Left cardiac atrium (tissue), 4 donors: ENCODE data around the gene SLC9A5. TPM values are rescaled to one million over a fixed set of nuclear protein-coding genes. Genes with fewer than 3 reads are reported as not detected.

Source experiments
- ATAC-seq, 2 donors: fragments of 200-7000 bp; cut with Tn5 transposase; one replicate each; pipeline ENCODE4 v1.9.1; 2020; ENCODE audit warnings: mild to moderate bottlenecking in 2 of 2, moderate library complexity in 2 of 2
- DNase-seq: peaks from one replicate; pipeline ENCODE4 v3.0.0-alpha.2; 2020
- intact Hi-C, 2 donors: fragments of 100-400 bp; cut with DNase I; formaldehyde crosslinking; loops; one replicate each; pipeline versions ENCODE4 v1.14.1 to v1.15.1; 2022 to 2023
- total RNA-seq, 2 donors: library from RNA; stranded (reverse); fragmentation: NEBNext Ultra II Directional; extraction: Animal tissue kit (Norgen Biotek cat#: 25700); gene quantifications; one replicate each; pipeline ENCODE4 v1.2.1, GENCODE V29; 2021
- donor health status: DM: no; HTN: yes; CAD: no.
- donor health status: DM: no; HTN: yes; CAD: no; lungs with severe emphysema.
- donor health status: DM: yes; HTN: yes; CAD: no.
- donor health status: Dilated cardiomyopathy.

Gene SLC9A5
- total RNA-seq, 2 donors from 2014 or later = 1.3 to 1.5 TPM

DNA sequence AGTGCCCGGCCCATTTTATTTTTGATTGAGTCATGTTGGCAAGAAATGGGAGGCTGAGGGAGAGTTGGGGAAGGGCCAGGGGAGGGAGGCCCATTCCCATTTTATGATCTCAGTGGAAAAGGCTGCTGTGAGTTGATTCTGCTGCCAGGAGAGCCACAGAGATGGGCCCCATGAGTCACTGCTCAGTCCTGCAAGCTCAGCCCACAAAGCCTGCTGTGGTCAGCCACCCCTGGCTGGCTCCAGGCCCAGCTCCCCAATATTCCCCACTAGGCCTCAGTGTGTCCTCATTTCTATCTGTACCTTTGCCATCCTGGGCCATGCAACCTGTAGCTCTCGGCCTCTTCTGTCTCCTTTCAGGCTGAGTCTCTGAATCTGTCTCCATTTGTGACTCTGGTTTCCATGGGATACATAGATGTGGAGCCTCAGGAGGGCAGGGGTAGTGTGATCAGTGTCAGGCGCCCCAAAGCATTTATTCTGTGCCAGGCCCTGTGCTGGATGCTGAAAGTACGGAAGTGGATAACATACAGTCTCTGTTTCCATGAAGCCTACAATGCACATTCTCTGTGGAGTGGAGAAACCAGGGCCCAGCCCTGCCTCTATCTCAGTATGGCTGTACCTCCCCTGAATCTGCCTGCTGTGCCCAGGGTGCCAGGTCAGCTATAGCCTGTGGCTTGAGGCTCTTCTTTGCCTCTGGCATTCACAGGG is 28.7 kb downstream of the SLC9A5 start:
- ATAC-seq (peak; percentile 35 to 88), DNase-seq (peak; percentile 67)
- intact Hi-C loops = no loop called here

DNA sequence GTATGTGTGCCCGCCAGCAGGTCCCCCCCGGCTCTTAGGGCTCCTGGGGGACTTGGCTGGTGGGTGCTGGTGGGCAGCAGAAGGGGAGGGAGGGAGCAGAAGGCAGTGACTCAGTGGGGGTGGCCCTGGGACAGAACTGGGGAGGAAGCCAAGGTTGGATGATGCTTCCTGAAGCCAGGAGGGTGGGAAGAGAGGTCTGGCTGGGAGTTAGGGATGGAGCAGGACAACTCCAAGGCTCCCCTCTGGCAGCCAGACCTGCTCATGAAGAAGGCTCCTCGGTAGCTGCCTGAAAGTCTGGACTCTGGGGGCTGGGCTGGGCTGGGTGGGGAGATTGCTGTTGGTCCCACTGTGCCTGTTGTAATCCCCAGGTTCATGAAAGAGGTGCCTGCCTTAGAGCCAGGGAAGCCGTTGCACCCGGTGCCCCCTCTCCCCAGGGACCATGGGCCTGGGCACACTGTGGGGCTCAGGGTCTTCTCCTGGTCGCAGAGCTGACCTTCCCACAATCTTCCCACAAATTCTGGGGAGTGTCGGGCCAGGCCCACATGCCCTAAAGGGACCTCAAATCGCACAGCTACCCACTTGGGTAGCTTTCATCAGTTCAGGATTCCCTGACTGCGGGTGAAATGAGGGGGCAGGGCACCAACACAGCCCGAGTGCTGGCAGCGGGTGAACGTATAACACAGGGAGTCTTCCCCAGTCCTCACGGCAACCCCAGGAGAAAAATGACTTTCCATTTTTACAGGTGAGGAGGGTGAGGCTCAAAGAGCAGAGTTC is 29.4 kb downstream of the SLC9A5 start:
- no peak for DNase-seq
- intact Hi-C loops = no loop called here
- ATAC-seq = peak in 1 of 2 donors; percentile 74

DNA sequence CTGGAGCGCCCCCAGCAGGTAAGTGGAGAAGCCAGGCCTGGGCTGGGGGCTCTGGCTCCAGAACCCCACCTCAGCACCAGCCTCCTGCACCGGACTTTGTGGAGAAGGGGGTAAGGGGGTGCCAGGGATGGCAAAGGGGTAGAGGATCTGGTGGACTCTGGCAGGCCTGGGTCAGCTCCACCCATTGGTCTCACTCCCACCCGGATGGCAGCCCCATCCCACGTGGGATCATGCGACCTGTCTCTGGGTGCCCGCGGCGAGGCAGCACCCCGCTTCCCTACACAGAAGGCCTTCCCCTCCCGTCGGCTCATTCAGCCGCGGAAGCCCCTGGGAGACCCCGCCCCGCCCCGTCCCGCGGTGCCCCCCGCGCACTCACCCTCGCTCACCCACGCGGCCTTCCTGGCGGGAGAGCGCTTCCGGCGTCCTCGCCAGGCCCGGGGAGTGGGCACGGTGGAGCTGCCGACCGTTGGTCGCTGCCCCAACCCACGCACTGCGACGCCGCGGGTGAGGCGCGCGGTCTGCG is 30.1 kb downstream of the SLC9A5 start:
- peak; percentile 54 for DNase-seq
- ATAC-seq = peak; percentile 4 to 40
- intact Hi-C loops = no loop called here

DNA sequence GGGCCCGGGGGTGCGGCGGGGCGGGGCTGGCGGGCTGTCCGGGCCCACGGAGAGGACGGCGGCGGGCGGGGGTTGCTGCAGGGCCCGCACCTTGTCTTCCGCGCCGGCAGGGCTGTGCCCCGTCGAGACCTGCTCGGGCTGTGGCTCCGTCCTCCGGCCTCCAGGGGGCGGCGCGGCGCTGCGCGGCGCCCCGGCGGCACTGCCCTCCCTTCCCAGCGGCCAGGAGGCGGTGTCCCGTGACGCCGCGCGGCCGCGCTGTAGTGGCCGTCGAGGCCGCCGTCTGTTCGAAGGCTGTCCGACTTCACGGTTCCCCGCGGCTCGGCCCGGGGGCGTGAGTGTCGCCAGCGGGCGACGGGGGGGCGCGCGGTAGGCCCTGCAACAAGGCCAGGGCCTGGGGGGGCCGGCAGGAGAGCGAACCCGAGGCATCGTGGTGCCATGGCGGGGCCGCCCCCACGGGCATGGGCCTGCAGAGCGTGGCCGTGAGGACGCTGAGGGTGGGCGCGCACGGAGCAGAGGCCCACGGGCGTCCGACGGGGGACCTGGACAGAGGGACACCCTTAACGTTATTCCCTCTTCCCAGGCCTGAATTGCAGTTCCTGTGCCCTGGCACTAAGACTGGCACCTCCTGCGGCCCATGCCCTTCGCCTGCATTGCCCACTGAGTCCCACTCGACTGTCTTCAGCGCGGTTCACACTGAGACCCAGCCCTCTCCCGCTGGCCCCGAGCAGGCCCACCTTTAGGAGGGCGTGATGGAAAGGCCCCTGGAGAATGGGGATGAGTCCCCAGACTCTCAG is 30.7 kb downstream of the SLC9A5 start, which contains the start of gene PLEKHG4:
TSS of gene PLEKHG4 (plus strand) at position 237 of the 794 bp plus-strand sequence. CDS start at position 750, 513 bp downstream.
- DNase-seq = peak; percentile 79
- intact Hi-C loops = no loop called here
- peak; percentile 80 to 92 for ATAC-seq

DNA sequence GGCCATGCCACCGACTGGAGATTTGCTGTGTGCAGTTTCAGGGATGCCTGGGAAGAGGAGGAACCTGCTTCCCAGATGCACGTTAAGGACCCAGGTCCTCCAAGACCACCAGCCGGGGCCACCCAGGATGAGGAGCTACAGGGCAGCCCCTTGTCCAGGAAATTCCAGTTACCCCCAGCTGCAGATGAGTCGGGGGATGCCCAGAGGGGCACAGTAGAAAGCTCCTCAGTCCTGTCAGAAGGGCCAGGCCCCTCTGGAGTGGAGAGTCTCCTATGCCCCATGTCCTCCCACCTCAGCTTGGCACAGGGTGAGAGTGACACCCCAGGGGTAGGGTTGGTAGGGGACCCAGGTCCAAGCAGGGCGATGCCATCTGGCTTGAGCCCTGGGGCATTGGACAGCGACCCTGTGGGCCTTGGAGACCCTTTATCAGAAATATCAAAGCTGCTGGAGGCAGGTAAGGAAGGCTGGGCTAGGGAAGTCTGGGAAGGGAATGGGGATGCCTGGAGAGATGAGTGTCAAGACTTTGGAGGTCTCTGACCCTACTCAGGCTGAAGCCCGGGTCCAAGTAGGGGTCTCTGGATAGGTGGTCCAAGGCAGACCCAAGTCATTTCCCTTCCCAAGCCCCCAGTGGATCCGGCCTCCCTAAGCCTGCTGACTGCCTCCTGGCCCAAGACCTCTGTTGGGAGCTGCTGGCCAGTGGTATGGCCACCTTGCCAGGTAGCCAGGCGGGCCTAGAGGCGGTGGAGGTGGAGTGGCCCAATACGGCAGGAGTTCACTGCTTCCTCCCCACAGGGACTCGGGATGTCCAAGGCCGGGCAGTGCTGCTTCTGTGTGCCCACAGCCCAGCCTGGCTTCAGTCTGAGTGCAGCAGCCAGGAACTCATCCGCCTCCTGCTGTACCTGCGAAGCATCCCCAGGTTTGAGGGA is 31.6 kb downstream of the SLC9A5 start:
- intact Hi-C loops = no loop called here
- ATAC-seq = no peak
- no peak for DNase-seq

DNA sequence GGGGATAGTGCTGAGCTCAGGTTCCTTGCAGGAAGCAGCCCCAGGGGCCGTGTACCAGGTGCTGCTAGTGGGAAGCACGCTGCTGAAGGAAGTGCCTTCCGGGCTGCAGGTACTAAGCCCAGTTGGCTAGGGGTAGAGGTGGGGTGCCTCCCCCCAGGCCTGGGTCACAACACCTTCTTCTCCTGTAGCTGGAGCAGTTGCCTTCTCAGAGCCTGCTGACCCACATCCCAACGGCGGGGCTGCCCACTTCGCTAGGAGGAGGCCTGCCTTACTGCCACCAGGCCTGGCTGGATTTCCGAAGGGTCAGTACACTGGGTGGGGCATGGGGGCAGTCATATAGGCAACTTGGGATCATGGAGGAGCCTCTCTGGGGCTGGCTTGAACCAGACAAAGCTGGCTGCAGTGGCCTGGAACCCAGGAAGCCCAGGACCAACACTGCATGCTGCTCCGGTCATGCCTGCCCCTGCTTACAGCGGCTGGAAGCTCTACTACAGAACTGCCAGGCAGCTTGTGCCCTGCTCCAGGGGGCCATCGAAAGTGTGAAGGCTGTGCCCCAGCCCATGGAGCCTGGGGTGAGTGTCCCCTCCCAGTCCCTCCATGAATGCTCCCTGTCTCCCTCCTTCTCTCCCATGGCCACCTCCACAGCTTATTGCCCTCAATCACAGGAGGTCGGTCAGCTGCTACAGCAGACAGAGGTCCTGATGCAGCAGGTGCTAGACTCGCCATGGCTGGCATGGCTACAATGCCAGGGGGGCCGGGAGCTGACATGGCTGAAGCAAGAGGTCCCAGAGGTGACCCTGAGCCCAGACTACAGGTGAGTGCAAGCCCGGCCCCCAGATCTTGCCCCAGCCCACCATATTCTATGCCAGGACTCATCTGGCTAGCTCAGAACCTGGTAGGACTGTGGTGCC is 33.0 kb downstream of the SLC9A5 start:
- ATAC-seq (no peak), DNase-seq (no peak)
- intact Hi-C loops = no loop called here

DNA sequence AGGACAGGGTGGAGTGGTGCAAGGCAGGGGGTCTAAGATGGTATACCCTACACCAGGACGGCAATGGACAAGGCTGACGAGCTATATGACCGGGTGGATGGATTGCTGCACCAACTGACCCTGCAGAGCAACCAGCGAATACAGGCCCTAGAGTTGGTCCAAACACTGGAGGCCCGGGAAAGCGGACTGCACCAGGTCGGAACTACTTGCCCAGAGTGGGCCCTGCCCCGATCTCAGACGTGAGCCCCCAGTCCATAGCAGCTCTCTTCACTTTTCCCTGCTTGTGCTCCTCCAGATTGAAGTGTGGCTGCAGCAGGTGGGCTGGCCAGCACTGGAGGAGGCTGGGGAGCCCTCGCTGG is 33.6 kb downstream of the SLC9A5 start:
- intact Hi-C loops = no loop called here
- DNase-seq = no peak
- ATAC-seq = no peak

DNA sequence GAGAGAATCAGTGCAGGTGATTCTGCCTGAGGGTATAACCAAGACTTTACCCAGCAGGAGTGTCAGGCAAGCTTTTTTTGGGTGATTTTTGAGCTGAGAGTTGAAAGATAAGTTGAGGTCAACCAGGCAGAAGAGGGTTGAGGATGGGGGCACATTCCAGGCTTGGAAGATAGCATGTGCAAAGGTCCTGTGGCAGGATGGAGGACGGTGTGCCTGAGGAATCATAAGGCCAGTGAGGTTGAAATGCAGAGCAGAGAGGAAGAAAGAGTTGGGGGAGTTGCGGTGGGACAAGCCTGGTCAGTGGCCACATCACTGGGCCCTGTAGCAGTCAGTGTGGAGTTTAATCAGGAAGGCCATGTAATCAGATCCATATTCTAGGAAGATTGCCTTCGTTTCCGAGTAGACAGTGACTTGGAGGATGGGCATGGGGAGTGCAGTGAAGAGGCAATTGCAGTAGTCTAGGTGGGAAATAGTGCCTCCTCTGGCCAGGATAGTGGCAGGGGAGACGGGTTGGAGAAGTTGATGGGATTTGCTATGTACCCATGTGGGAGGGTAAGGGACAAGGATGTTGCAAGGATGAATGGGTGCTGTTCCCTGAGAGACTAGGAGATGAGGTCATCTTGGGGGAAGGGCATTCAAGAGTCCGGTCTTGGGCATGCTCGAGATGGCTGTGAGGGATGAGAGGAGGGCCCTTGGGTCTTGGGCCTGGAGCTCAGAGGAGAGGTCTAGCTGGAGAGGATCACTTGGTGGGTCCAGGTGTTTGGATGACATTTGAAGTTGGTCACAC is 34.5 kb downstream of the SLC9A5 start:
- DNase-seq = no peak
- ATAC-seq = no peak
- intact Hi-C loops = no loop called here

DNA sequence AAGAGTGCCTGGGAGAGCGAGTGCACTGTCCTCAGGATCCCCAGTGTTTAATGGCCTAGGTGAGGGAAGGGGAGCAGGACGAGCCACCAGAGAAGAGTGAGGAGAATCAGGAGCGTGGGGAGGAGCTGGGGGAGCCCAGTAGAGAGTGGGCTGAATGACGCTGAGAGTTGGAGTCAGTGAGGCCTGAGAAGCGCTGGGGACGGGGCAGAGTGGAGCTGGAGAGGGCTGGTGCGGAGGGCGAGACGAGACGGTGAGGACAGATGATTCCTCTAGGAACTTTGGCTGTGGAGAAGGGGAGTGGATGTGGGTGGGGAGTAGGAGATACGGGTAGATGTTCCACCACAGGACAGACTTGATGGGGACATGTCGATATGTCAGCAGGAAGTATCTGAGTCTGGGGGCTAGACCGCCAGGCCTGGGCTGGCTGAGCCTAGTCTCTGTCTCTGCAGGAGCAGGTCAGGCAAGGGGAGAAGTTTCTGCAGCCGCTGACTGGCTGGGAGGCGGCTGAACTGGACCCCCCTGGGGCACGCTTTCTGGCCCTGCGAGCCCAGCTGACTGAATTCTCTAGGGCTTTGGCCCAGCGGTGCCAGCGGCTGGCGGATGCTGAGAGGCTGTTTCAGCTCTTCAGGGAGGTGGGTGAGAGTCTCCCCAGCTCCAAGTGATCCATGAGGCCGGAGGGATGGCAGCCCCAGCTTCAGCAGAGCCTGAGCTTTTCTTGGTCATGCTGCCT is 35.2 kb downstream of the SLC9A5 start:
- intact Hi-C loops = no loop called here
- ATAC-seq (no peak), DNase-seq (no peak)

DNA sequence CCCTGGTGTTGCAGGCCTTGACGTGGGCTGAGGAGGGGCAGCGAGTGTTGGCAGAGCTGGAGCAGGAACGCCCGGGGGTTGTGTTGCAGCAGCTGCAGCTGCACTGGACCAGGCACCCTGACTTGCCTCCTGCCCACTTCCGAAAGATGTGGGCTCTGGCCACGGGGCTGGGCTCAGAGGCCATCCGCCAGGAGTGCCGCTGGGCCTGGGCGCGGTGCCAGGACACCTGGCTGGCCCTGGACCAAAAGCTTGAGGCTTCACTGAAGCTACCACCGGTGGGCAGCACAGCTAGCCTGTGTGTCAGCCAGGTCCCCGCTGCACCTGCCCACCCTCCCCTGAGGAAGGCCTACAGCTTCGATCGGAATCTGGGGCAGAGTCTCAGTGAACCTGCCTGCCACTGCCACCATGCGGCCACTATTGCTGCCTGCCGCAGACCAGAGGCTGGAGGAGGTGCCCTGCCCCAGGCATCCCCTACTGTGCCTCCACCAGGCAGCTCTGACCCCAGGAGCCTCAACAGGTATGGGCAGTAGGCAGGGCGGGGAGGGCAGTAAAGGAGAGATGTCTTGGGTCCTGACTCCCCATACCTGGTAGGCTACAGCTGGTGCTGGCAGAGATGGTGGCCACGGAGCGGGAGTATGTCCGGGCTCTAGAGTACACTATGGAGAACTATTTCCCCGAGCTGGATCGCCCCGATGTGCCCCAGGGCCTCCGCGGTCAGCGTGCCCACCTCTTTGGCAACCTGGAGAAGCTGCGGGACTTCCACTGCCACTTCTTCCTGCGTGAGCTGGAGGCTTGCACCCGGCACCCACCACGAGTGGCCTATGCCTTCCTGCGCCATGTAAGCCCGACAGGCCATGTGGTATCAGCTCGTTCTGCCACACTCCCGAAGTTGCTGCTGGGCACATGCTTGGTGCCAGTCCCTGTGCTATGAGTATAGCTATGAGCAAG is 36.2 kb downstream of the SLC9A5 start:
- no peak for DNase-seq
- intact Hi-C loops = no loop called here

DNA sequence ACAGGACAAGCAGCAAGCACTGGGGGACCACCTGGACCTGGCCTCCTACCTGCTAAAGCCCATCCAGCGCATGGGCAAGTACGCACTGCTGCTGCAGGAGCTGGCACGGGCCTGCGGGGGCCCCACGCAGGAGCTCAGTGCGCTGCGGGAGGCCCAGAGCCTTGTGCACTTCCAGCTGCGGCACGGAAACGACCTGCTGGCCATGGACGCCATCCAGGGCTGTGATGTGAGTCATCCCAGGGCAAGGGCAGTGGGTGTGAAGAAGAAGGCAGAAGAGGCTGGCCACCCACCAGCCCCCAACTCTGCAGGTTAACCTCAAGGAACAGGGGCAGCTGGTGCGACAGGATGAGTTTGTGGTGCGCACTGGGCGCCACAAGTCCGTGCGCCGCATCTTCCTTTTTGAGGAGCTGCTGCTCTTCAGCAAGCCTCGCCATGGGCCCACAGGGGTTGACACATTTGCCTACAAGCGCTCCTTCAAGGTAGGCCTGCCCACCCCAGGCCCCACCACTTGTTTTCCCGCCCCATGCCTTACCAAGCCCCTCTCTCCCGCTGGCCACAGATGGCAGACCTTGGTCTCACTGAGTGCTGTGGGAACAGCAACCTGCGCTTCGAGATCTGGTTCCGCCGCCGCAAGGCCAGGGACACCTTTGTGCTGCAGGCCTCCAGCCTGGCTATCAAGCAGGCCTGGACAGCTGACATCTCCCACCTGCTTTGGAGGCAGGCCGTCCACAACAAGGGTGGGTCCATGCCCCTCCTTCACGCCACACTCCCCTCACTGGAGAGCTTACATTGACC is 37.9 kb downstream of the SLC9A5 start:
- intact Hi-C loops = no loop called here
- DNase-seq = no peak
- ATAC-seq = no peak

More for the DNA sequence above, 36.2 kb downstream of the SLC9A5 start:
- ATAC-seq = peak; percentile 44 to 58

DNA sequence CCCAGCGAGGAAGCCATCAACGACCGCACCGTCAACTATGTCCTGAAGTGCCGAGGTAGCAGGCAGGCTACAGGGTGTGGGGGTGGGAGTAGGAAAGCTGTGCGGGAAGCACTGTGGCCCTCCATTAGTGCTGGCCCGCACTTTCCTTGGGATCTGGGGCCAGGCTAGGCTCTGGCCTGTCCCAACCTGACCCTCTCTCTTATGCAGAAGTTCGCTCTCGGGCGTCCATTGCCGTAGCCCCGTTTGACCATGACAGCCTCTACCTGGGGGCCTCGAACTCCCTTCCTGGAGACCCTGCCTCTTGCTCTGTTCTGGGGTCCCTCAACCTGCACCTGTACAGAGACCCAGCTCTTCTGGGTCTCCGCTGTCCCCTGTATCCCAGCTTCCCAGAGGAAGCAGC is 39.2 kb downstream of the SLC9A5 start:
- intact Hi-C loops = no loop called here
- ATAC-seq (no peak), DNase-seq (no peak)

DNA sequence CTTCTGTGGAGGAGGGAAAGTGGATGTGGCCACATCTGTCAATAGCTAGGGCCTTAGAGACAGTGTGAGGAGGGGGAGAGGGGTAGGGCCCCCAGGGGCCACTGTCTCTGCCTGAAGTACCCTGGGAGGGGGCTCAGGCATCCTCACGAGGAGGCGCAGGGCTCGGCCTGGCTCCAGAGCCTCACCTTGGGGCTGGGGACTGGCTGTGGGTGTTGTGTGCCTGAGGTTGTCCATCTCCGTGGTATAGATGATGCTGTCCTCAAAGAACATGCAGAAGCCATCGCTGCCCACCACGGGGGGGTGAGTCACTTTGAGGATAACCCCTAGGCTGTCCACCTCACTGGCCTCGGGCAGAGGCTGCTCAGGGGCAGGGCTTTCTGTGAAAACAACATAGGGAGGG is 42.7 kb downstream of the SLC9A5 start:
- intact Hi-C loops = no loop called here
- ATAC-seq (no peak), DNase-seq (no peak)

DNA sequence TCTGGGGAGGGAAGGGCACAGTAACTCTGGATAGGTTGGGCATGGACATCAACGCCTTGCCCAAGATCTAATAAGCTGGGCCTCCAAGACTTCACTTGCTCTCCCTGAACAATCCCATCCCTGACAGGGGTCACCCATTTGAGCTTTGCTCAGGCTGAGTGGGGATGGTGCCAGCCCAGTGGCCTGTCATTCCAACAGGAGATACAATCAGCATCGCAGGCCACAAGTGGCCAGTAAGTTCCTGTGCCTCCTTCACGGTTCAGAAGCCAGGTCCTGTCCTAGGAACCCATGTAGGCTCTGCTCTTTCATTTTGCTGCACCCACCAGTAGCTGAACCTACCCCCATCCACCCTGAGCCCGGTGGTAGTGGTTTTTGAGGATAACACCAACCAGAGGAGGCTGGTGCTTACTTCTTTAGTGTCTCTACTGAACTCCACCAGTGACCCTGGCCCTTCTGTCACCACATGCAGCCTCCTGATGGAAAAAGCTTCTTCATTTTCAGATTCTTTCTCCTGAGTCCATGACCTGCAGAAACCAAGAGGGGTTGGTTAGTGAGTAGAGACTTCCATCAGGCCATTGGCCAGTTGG is 45.5 kb downstream of the SLC9A5 start:
- DNase-seq (no peak), ATAC-seq (no peak)
- intact Hi-C loops = no loop called here
